WI38 (cell line): Measurements from ENCODE around the gene GNMT.
"Not testable (repeated sequence)": the region's sequence is repeated elsewhere in the genome, so short reads cannot be mapped to it uniquely, and the experiment has no call there.

Experiments used
- H3K4me3 ChIP-seq: 2 replicates; pipeline ENCODE4 v1.5.1; 2011; ENCODE audit warnings: low read depth, mild to moderate bottlenecking, control low read depth, low read length
- TF ChIP-seq, protein P1 (sequence below): IDR thresholded peaks from 2 replicates; pipeline ENCODE4 v1.5.1; 2012; ENCODE audit warnings: low read depth, mild to moderate bottlenecking, control low read depth, low read length

Gene GNMT

GRCh38 chr6:42989923-42990322, 29.4 kb downstream of the GNMT start:
- TF ChIP-seq, protein P1, sequence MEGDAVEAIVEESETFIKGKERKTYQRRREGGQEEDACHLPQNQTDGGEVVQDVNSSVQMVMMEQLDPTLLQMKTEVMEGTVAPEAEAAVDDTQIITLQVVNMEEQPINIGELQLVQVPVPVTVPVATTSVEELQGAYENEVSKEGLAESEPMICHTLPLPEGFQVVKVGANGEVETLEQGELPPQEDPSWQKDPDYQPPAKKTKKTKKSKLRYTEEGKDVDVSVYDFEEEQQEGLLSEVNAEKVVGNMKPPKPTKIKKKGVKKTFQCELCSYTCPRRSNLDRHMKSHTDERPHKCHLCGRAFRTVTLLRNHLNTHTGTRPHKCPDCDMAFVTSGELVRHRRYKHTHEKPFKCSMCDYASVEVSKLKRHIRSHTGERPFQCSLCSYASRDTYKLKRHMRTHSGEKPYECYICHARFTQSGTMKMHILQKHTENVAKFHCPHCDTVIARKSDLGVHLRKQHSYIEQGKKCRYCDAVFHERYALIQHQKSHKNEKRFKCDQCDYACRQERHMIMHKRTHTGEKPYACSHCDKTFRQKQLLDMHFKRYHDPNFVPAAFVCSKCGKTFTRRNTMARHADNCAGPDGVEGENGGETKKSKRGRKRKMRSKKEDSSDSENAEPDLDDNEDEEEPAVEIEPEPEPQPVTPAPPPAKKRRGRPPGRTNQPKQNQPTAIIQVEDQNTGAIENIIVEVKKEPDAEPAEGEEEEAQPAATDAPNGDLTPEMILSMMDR, result no peak
- H3K4me3 ChIP-seq, result no peak overlapping the region

DNA sequence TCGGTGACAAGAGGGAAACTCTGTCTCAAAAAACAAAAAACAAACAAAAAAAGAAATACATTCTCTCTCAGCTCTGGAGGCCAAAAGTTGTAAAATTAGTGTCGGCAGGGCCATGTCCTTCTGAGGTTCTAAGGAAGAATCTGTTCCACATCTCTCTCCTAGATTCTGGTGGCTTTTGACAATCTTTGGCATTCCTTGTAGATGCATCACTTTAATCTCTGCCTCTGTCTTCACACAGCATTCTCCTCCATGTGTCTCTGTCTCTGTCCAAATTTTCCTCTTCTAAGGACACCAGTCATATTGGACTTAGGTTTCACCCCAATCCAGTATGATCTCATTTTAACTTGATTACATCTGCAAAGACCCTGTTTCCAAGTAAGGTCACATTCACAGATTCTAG, 32.9 kb downstream of the GNMT start:
- TF ChIP-seq, protein P1, result no peak
- no peak overlapping the region for H3K4me3 ChIP-seq

DNA sequence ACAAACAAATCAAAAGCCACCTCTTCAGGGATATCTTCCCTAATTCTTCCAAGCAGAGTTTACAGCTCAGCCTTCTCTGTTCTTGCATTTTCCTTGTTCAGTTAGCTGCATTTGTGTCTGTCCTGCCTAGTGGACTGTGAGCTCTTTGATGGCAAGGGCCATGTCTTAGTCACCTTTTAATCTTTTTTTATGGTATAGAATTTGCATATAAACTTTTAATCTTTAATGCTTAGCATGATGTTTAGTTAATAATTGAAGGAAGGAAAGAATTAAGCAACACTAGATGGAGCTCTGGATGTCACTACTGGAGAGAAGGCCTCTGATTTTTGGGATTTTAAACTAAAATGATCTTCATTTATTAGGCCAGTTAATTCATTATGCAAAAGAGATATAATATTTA, 36.0 kb downstream of the GNMT start:
- TF ChIP-seq, protein P1, result no peak
- no peak overlapping the region for H3K4me3 ChIP-seq

DNA sequence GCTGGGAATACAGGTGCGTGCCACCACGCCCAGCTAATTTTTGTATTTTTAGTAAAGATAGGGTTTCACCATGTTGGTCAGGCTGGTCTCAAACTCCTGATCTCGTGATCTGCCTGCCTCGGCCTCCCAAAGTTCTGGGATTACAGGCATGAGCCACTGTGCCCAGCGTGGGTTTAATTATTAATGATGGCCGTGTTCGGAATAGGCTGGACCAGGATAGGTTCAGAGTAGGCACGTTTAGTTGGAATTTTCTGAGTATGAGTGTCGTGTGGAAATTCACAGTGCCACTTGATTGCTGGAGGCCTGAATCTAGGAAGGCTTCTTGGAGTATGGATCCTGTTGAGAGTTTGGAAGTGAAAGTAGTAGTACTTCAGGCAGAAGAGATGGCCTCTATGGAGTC, 37.7 kb downstream of the GNMT start:
- H3K4me3 ChIP-seq, result not testable (repeated sequence)

DNA sequence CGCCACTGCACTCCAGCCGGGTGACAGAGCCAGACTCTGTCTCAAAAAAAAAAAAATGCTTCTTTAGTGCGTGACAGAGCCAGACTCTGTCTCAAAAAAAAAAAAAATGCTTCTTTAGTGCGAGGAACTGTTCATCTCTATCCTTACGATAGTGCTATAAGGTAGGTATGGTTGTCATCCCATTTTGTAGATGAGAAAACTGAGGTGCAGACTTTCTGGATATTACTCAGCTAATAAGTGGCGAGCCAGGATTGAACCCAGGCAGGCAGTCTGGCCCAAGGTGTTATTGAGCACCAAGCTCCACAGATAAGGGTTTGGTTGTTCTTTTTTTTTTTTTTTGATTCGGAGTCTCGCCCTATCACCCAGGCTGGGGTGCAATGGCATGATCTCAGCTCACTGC, 41.3 kb downstream of the GNMT start:
- H3K4me3 ChIP-seq, result no peak overlapping the region
- TF ChIP-seq, protein P1, result no peak

DNA sequence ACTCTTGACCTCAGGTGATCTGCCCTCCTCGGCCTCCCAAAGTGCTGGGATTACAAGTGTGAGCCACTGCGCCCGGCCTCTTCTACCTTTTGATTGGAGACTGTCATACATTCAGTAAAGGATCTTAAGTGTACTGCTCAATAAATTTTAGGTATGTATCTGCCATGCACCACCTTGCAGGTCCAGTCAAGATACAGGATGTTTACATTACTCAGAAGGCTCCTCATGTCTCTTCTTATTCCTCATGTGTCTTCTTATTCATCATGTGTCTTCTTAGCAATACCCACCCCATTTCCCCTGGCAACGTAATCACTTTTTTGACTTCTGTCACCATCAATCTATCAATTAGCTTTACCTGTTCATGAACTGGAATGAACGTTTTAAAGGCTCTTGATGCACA, 45.3 kb downstream of the GNMT start:
- H3K4me3 ChIP-seq, result no peak overlapping the region
- TF ChIP-seq, protein P1, result no peak

GRCh38 chr6:43006251-43006650, 45.7 kb downstream of the GNMT start:
- no peak overlapping the region for H3K4me3 ChIP-seq
- TF ChIP-seq, protein P1, result no peak

DNA sequence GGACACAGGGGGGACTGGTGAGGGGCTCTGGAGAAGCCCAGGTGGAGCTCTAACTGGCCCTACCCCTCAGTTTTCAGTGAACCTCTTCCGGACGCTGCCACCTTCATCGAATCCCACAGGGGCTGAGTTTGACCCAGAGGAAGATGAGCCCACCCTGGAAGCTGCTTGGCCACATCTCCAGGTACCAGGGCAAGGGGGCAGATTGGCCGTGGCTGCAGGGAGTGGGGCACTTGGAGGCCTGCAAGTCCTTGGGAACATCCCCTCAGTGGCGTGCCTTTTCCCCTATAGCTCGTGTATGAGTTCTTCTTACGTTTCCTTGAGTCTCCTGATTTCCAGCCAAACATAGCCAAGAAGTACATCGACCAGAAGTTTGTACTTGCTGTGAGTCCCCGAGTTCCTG, 46.6 kb downstream of the GNMT start:
- H3K4me3 ChIP-seq, result no peak overlapping the region
- TF ChIP-seq, protein P1, result no peak
